ENCODE data around the gene CTNNA2. TPM values are rescaled to one million over a fixed set of nuclear protein-coding genes. Genes with fewer than 3 reads are reported as not detected.

Gene CTNNA2
- total RNA-seq, 1 experiment from 2014 or later = 5.5 TPM

DNA sequence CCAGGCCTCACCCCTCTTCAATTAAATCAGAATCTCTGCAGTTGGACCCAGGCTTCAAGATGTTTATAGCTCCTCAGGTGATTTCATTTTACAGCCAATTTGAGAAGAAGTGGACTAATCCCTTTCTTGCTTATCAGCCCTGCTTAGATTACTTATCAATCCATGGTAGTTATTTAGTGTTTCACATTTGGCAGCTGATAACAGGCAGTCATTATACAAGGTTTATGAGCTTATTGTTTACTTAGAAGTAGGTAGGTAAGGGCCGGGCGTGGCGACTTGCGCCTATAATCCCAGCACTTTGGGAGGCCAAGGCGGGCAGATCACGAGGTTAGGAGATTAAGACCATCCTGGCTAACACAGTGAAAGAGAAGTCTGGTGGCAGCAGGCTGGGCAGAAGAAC is 237.5 kb downstream of the CTNNA2 start:
- Histone ChIP-seq H3T11ph (ENCODE audit: low read length) (no peak overlapping the region), H3K79me2 (ENCODE audit: insufficient read depth, low read length) (no peaks in the 10 kb centered on the region), H4K5ac (ENCODE audit: insufficient read length, low read depth, low read length) (no peak overlapping the region), H2AFZ (ENCODE audit: low read length) (no peak overlapping the region), H3K27me3 (ENCODE audit: insufficient read depth, low read length) (no peaks in the 10 kb centered on the region), H2AK5ac (ENCODE audit: insufficient read length, low read length) (no peak overlapping the region), H3K9me3 (ENCODE audit: control insufficient read depth, low read depth, low read length) (no peaks in the 10 kb centered on the region), H4K8ac (replicated peaks; ENCODE audit: insufficient read length, low read depth, low read length) (no peak overlapping the region), H3K27ac (ENCODE audit: insufficient read length, low read depth, low read length) (no peak overlapping the region), H2BK120ac (ENCODE audit: low read depth, low read length, poor library complexity, severe bottlenecking) (no peak overlapping the region), H3K56ac (ENCODE audit: insufficient read length, low read depth, low read length) (no peak overlapping the region), H2BK15ac (ENCODE audit: low read depth, low read length) (no peak overlapping the region), H3K18ac (ENCODE audit: insufficient read length, low read depth, low read length) (no peak overlapping the region), H3K23me2 (ENCODE audit: insufficient read length, low read depth, low read length, poor library complexity, severe bottlenecking) (no peaks in the 10 kb centered on the region), H2BK12ac (ENCODE audit: insufficient read length, low read depth, low read length) (no peak overlapping the region), H3K4me2 (ENCODE audit: insufficient read depth, insufficient read length, low read length) (no peak overlapping the region), H2BK5ac (ENCODE audit: insufficient read length, low read length) (no peak overlapping the region), H3K79me1 (ENCODE audit: insufficient read depth, low read depth, low read length, poor library complexity, severe bottlenecking) (no peaks in the 10 kb centered on the region), H3K4me1 (ENCODE audit: insufficient read depth, low read length) (no peaks in the 10 kb centered on the region), H3K9ac (ENCODE audit: extremely low read depth, insufficient read length, low read length) (no peak overlapping the region), H2BK20ac (ENCODE audit: low read depth, low read length, poor library complexity, severe bottlenecking) (no peak overlapping the region), H3K14ac (ENCODE audit: insufficient read depth, low read length) (no peak overlapping the region), H3K23ac (ENCODE audit: insufficient read length, low read depth, low read length) (no peak overlapping the region), H4K91ac (ENCODE audit: insufficient read length, low read depth, low read length) (no peak overlapping the region), H4K20me1 (ENCODE audit: control insufficient read depth, insufficient read depth, insufficient read length) (no peaks in the 10 kb centered on the region), H3K4ac (ENCODE audit: low read depth, low read length) (no peak overlapping the region)
- H3K4me1 Mint-ChIP-seq = no peaks in the 10 kb centered on the region
- H3K36me3 Mint-ChIP-seq (ENCODE audit: insufficient read depth in 1 of 3, low read depth in 3 of 3) = no peaks in the 10 kb centered on the region
- WGBS (ENCODE audit: extremely low coverage, insufficient read length, low lambda C conversion rate) = no CpG with 5 or more reads among the region's 6 CpGs
- no peaks in the 10 kb centered on the region for H3K27me3 Mint-ChIP-seq (ENCODE audit: low read depth)
- TF ChIP-seq CTCF (conservative IDR thresholded peaks at IDR 0.05) = no peak
- no peaks in the 10 kb centered on the region for H3K9me3 Mint-ChIP-seq
- no peak overlapping the region for H3K27ac Mint-ChIP-seq
- DNase-seq = no peak
- H3K4me3 Mint-ChIP-seq = no peak overlapping the region

Measured in H9 (cell line).